MM.1S (cell line): Measurements from ENCODE around the gene ANP32D.
"Not testable (repeated sequence)": the region's sequence is repeated elsewhere in the genome, so short reads cannot be mapped to it uniquely, and the experiment has no call there.

Source experiments
- DNase-seq: peaks from one replicate; pipeline ENCODE4 v3.0.0-alpha.2; 2015
- H2AFZ ChIP-seq: fragments of 300-600 bp; sonication (generic); 2 replicates; pipeline ENCODE4 v1.6.0; 2016; ENCODE audit warnings: antibody characterized with exemption, low read length
- H3F3A ChIP-seq: fragments of 300-600 bp; sonication (generic); 2 replicates; pipeline ENCODE4 v1.6.1; 2016; ENCODE audit warnings: mild to moderate bottlenecking, antibody characterized with exemption, low read length, moderate library complexity, mixed read lengths; ENCODE audit not compliant: insufficient read depth
- H3K27ac ChIP-seq: fragments of 300-600 bp; sonication (generic); 2 replicates; pipeline ENCODE4 v1.5.1; 2016; ENCODE audit warnings: mild to moderate bottlenecking, low read length
- H3K27me3 ChIP-seq: fragments of 300-600 bp; sonication (generic); replicated peaks from 2 replicates; pipeline ENCODE4 v1.6.0; 2016; ENCODE audit warnings: low read length; ENCODE audit not compliant: insufficient read depth
- H3K36me3 ChIP-seq: fragments of 300-600 bp; sonication (generic); replicated peaks from 2 replicates; pipeline ENCODE4 v1.6.1; 2016; ENCODE audit warnings: mild to moderate bottlenecking, low read length, mixed read lengths; ENCODE audit not compliant: insufficient read depth
- H3K4me1 ChIP-seq: fragments of 300-600 bp; sonication (generic); 2 replicates; pipeline ENCODE4 v1.6.1; 2016; ENCODE audit warnings: low read length, mixed read lengths
- H3K4me2 ChIP-seq: fragments of 300-600 bp; sonication (generic); 2 replicates; pipeline ENCODE4 v1.6.0; 2016; ENCODE audit warnings: low read depth, low read length
- H3K4me3 ChIP-seq: fragments of 300-600 bp; sonication (generic); 2 replicates; pipeline ENCODE4 v1.5.1; 2016; ENCODE audit warnings: low read length, mixed read lengths
- H3K79me2 ChIP-seq: fragments of 300-600 bp; sonication (generic); 2 replicates; pipeline ENCODE4 v1.6.1; 2016; ENCODE audit warnings: mixed run types, low read length, mixed read lengths
- H3K9ac ChIP-seq: fragments of 300-600 bp; sonication (generic); 2 replicates; pipeline ENCODE4 v1.6.1; 2016; ENCODE audit warnings: low read length, mixed read lengths
- H3K9me2 ChIP-seq: fragments of 300-600 bp; sonication (generic); replicated peaks from 2 replicates; pipeline ENCODE4 v1.6.1; 2016; ENCODE audit warnings: mild to moderate bottlenecking, low read length, mixed read lengths; ENCODE audit not compliant: insufficient read depth
- H3K9me3 ChIP-seq: fragments of 300-600 bp; sonication (generic); replicated peaks from 2 replicates; pipeline ENCODE4 v1.6.1; 2016; ENCODE audit warnings: mild to moderate bottlenecking, low read length, mixed read lengths; ENCODE audit not compliant: insufficient read depth
- H4K20me1 ChIP-seq: fragments of 300-600 bp; sonication (generic); 2 replicates; pipeline ENCODE4 v1.6.1; 2016; ENCODE audit warnings: mild to moderate bottlenecking, low read length, moderate library complexity, mixed read lengths; ENCODE audit not compliant: insufficient read depth
- CTCF ChIP-seq: fragments of 300-600 bp; sonication (generic); IDR thresholded peaks from 2 replicates; pipeline ENCODE4 v1.5.1; 2016; ENCODE audit warnings: antibody characterized with exemption, low read length, mixed read lengths
- EZH2 ChIP-seq: fragments of 300-600 bp; sonication (generic); optimal IDR thresholded peaks from 2 replicates; pipeline ENCODE3; 2017; ENCODE audit warnings: low read depth, mild to moderate bottlenecking, antibody characterized with exemption, low read length, mixed read lengths
- EZH2phosphoT487 ChIP-seq: fragments of 300-600 bp; sonication (generic); IDR thresholded peaks from 2 replicates; pipeline ENCODE4 v1.6.1; 2018; ENCODE audit warnings: antibody characterized with exemption, low read length

ANP32D gene

DNA sequence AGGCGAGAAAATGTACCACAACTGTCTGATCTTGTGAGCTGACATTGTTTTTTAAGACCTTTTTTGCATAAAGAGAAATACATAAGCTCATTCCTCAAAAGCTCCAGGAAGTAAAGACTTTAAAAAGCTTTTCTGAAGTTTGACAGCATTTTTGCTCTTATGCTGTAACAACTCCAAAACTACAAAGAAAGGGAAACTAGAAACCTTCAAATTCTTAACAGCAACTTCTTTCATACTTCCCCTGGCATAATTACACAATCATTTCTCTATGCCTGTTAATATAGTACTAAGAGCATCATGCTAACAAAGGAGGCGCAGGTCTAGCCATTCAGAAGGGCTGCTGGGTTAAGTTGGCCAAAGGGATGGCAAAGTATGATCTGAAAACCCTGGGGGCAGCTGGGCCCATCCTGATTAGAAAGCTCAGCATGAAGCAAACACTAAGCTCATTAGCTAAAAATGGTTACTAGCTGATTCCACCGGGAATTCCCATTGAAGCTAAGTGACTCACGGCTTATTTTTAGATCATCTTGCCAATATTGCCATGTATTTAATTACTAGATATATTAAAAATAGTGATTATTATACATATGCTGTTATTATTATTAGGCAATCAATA lies 26.1 kb upstream of the ANP32D start:
- Histone ChIP-seq H3K4me2 (no peak overlapping the region), H3K79me2 (no peaks in the 10 kb centered on the region), H3K27me3 (no peaks in the 10 kb centered on the region), H3K27ac (no peak overlapping the region), H3K36me3 (no peaks in the 10 kb centered on the region), H3K9ac (no peak overlapping the region), H3K9me3 (no peaks in the 10 kb centered on the region), H2AFZ (no peak overlapping the region), H3K9me2 (no peaks in the 10 kb centered on the region), H3F3A (no peaks in the 10 kb centered on the region), H4K20me1 (no peaks in the 10 kb centered on the region), H3K4me1 (no peaks in the 10 kb centered on the region), H3K4me3 (no peak overlapping the region)
- DNase-seq: no peak
- TF ChIP-seq EZH2phosphoT487: no peak
- TF ChIP-seq EZH2: no peak
- no peak for TF ChIP-seq CTCF

GRCh38 chr12:48447755-48448154 lies 24.6 kb upstream of the ANP32D start:
- Histone ChIP-seq H3K4me1 (no peaks in the 10 kb centered on the region), H3K9me3 (no peaks in the 10 kb centered on the region), H3K4me3 (no peak overlapping the region), H3K4me2 (no peak overlapping the region), H3K27me3 (no peaks in the 10 kb centered on the region), H3K9me2 (no peaks in the 10 kb centered on the region), H3F3A (no peaks in the 10 kb centered on the region), H3K27ac (no peak overlapping the region), H2AFZ (no peak overlapping the region), H4K20me1 (no peaks in the 10 kb centered on the region), H3K79me2 (no peaks in the 10 kb centered on the region), H3K9ac (no peak overlapping the region), H3K36me3 (no peaks in the 10 kb centered on the region)
- TF ChIP-seq EZH2: no peak
- TF ChIP-seq EZH2phosphoT487: no peak
- no peak for TF ChIP-seq CTCF
- no peak for DNase-seq

DNA sequence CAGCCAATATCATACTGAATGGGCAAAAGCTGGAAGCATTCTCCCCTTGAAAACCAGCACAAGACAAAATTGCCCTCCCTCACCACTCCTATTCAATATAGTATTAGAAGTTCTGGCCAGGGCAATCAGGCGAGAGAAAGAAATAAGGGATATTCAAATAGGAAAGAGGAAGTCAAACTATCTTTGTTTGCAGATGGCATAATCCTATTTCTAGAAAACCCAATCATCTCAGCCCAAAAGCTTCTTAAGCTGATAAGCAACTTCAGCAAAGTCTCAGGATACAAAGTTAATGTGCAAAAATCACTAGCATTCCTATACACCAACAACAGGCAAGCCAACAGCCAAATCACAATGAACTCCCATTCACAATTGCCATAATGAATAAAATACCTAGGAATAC lies 21.0 kb upstream of the ANP32D start:
- H3K79me2 ChIP-seq: no peaks in the 10 kb centered on the region
- H3K9me3 ChIP-seq: no peaks in the 10 kb centered on the region
- no peaks in the 10 kb centered on the region for H3K9me2 ChIP-seq
- no peaks in the 10 kb centered on the region for H3F3A ChIP-seq
- no peaks in the 10 kb centered on the region for H4K20me1 ChIP-seq
- H3K4me2 ChIP-seq: no peak overlapping the region
- no peaks in the 10 kb centered on the region for H3K4me1 ChIP-seq
- no peak overlapping the region for H3K27ac ChIP-seq
- no peak overlapping the region for H3K9ac ChIP-seq
- no peaks in the 10 kb centered on the region for H3K27me3 ChIP-seq
- TF ChIP-seq EZH2phosphoT487 (no peak), CTCF (no peak), EZH2 (no peak)
- H2AFZ ChIP-seq: no peak overlapping the region
- no peak for DNase-seq
- no peak overlapping the region for H3K4me3 ChIP-seq
- H3K36me3 ChIP-seq: no peaks in the 10 kb centered on the region

- not testable (repeated sequence) for H3K27ac ChIP-seq, H3K36me3 ChIP-seq, H3K9me2 ChIP-seq, H2AFZ ChIP-seq, H3K79me2 ChIP-seq, H4K20me1 ChIP-seq, H3K9me3 ChIP-seq, H3K9ac ChIP-seq, H3K4me1 ChIP-seq, DNase-seq, H3K27me3 ChIP-seq, H3F3A ChIP-seq, H3K4me3 ChIP-seq, H3K4me2 ChIP-seq
Observed at GRCh38 chr12:48452961-48453360, 19.4 kb upstream of the ANP32D start.
